Endothelial cell of umbilical vein (primary cell): ENCODE measurements around the gene COL23A1. TPM values are rescaled to one million over a fixed set of nuclear protein-coding genes. Genes with fewer than 3 reads are reported as not detected.

Experiments
- BruUV-seq: library from RNA; stranded (reverse); fragments of 400-500 nt; replicated peaks from 2 replicates; lab custom pipeline; 2021; lab: Mats Ljungman, UMichigan
- CTCF ChIA-PET: fragments of 300-600, 350-600 bp; sonication (Branson Sonifier 250); formaldehyde crosslinking; loops from one replicate; lab custom pipeline; 2021; ENCODE audit warnings: antibody characterized with exemption, inconsistent platforms; lab: Charles Lee
- POLR2A ChIA-PET: fragments of 300-600, 350-600 bp; sonication (Branson Sonifier 250); formaldehyde crosslinking; loops from one replicate; lab custom pipeline; 2021; ENCODE audit warnings: antibody characterized with exemption, inconsistent platforms; lab: Charles Lee
- DNase-seq: peaks from one replicate; pipeline ENCODE4 v3.0.0-alpha.2; 2011; ENCODE audit warnings: low read depth, low spot score
- FAIRE-seq: peaks from 2 replicates; lab custom pipeline; 2011; peaks lifted over from hg19 to GRCh38; lab: Jason Lieb, UNC
- H2AFZ ChIP-seq: 2 replicates; pipeline ENCODE4 v1.6.0; 2012; ENCODE audit warnings: low read depth, low read length, control low read depth, inconsistent platforms
- H3K27ac ChIP-seq: 2 replicates; pipeline ENCODE4 v1.5.1; 2011; ENCODE audit warnings: low read depth, mild to moderate bottlenecking, control low read depth, low read length, moderate library complexity; ENCODE audit not compliant: insufficient read depth
- H3K27me3 ChIP-seq, 2 experiments: 2 replicates each; pipeline versions ENCODE4 v1.6.0 to v1.6.1; 2011; ENCODE audit warnings: low read length in 2 of 2, mixed read lengths in 1 of 2; ENCODE audit not compliant: control insufficient read depth in 2 of 2, insufficient read depth in 2 of 2
- H3K36me3 ChIP-seq, 2 experiments: 2 replicates in 1 of 2; 3 replicates in 1 of 2; pipeline ENCODE4 v1.5.1; 2011; ENCODE audit warnings: low read length in 2 of 2, mild to moderate bottlenecking in 1 of 2, moderate library complexity in 1 of 2; ENCODE audit not compliant: control insufficient read depth in 2 of 2, insufficient read depth in 2 of 2; ENCODE audit errors: extremely low read depth in 1 of 2
- H3K4me1 ChIP-seq: 3 replicates; pipeline ENCODE4 v1.5.1; 2011; ENCODE audit warnings: mild to moderate bottlenecking, low read length; ENCODE audit not compliant: control insufficient read depth, insufficient read depth; ENCODE audit errors: extremely low read depth
- H3K4me2 ChIP-seq: 2 replicates; pipeline ENCODE4 v1.6.1; 2011; ENCODE audit warnings: low read length, control low read depth, mixed read lengths; ENCODE audit not compliant: insufficient read depth
- H3K4me3 ChIP-seq, 3 experiments: fragments of 200-600 bp in 1 of 3; sonication (generic), shearing (Covaris generic) in 1 of 3; replicated peaks in 1 of 3; 2 replicates each; pipeline ENCODE4 v1.5.1; 2011 to 2016; ENCODE audit warnings: control low read depth in 3 of 3, low read length in 3 of 3, mild to moderate bottlenecking in 2 of 3, inconsistent platforms in 1 of 3, low read depth in 1 of 3, moderate library complexity in 1 of 3; ENCODE audit not compliant: insufficient read depth in 1 of 3
- H3K79me2 ChIP-seq: 2 replicates; pipeline ENCODE4 v1.6.0; 2012; ENCODE audit warnings: low read length, inconsistent platforms; ENCODE audit not compliant: control insufficient read depth, insufficient read depth
- H3K9ac ChIP-seq: replicated peaks from 2 replicates; pipeline ENCODE3; 2011; ENCODE audit warnings: low read length, control low read depth; ENCODE audit not compliant: insufficient read depth; ENCODE audit errors: extremely low read depth
- H3K9me1 ChIP-seq: replicated peaks from 3 replicates; pipeline ENCODE4 v1.6.0; 2011; ENCODE audit warnings: mild to moderate bottlenecking, low read length; ENCODE audit not compliant: control insufficient read depth, insufficient read depth; ENCODE audit errors: extremely low read depth
- H3K9me3 ChIP-seq: replicated peaks from 2 replicates; pipeline ENCODE4 v1.5.1; 2012; ENCODE audit warnings: low read length, inconsistent platforms; ENCODE audit not compliant: control insufficient read depth, insufficient read depth
- H4K20me1 ChIP-seq: replicated peaks from 2 replicates; pipeline ENCODE3; 2011; ENCODE audit warnings: mild to moderate bottlenecking, low read length; ENCODE audit not compliant: control insufficient read depth, insufficient read depth; ENCODE audit errors: extremely low read depth
- EZH2 ChIP-seq: IDR thresholded peaks from 2 replicates; pipeline ENCODE4 v1.6.1; 2012; ENCODE audit warnings: borderline replicate concordance, low read depth, mild to moderate bottlenecking, moderate library complexity, low read length, inconsistent platforms; ENCODE audit not compliant: severe bottlenecking
- FOS ChIP-seq: IDR thresholded peaks from 2 replicates; pipeline ENCODE4 v1.6.1; 2011; ENCODE audit warnings: mild to moderate bottlenecking, low read length, moderate library complexity, borderline replicate concordance; ENCODE audit not compliant: insufficient read depth
- GATA2 ChIP-seq: IDR thresholded peaks from 2 replicates; pipeline ENCODE4 v1.7.0; 2011; ENCODE audit warnings: low read depth, mild to moderate bottlenecking, moderate library complexity, mixed read lengths, low read length; ENCODE audit not compliant: insufficient read length, insufficient read depth
- JUN ChIP-seq: IDR thresholded peaks from 2 replicates; pipeline ENCODE4 v1.6.1; 2011; ENCODE audit warnings: borderline replicate concordance, low read depth; ENCODE audit not compliant: insufficient read length, insufficient read depth
- MYC ChIP-seq: IDR thresholded peaks from one replicate; pipeline ENCODE4 v1.6.1; 2011; ENCODE audit warnings: mild to moderate bottlenecking, low read depth, low read length
- POLR2A ChIP-seq: IDR thresholded peaks from 2 replicates; pipeline ENCODE4 v1.6.1; 2012; ENCODE audit warnings: low read depth, mild to moderate bottlenecking, control low read depth, low read length
- POLR2AphosphoS5 ChIP-seq: IDR thresholded peaks from 2 replicates; pipeline ENCODE4 v1.6.1; 2012; ENCODE audit warnings: low read depth, mild to moderate bottlenecking, control low read depth, low read length, moderate library complexity; ENCODE audit not compliant: insufficient read depth
- dilution Hi-C: fragments of 300-500 bp; cut with MboI; formaldehyde crosslinking; loops from one replicate; pipeline ENCODE4 v1.15.0; 2019; ENCODE audit warnings: low sequenced_read_pairs; ENCODE audit not compliant: extremely low pct_ligation_motif_present
- intact Hi-C: fragments of 100-400 bp; cut with micrococcal nuclease; formaldehyde crosslinking; loops from one replicate; pipeline ENCODE4 v1.10.0; 2022
- polyA plus RNA-seq, 4 experiments: library from polyadenylated mRNA; depleted of rRNA in 3 of 4; stranded (reverse) in 3 of 4; unstranded in 1 of 4; fragments of >200 nt; gene quantifications; 2 replicates each; pipeline versions ENCODE4 v1.2.1 to v1.2.3, GENCODE V29; 2011 to 2012; ENCODE audit warnings: missing spikeins in 1 of 4
- total RNA-seq: library from RNA; stranded (reverse); gene quantifications from 2 replicates; pipeline ENCODE4 v1.2.3, GENCODE V29; 2021
- TF ChIP-seq, protein P1 (sequence below), 2 donors: IDR thresholded peaks; 1 replicate in 1 of 2; 2 replicates in 1 of 2; pipeline ENCODE4 v1.5.1; 2011; ENCODE audit warnings: low read length in 2 of 2, mild to moderate bottlenecking in 2 of 2, moderate library complexity in 2 of 2, control low read depth in 1 of 2, inconsistent platforms in 1 of 2, low read depth in 1 of 2; ENCODE audit not compliant: insufficient read depth in 1 of 2; ENCODE audit errors: extremely low read depth in 1 of 2
- TF ChIP-seq, protein P2 (sequence below): IDR thresholded peaks from 2 replicates; pipeline ENCODE4 v1.6.1; 2011; ENCODE audit not compliant: insufficient read depth, insufficient read length

Gene COL23A1
- total and polyA plus RNA-seq, 2 donors (not counting 3 experiments of a cell fraction or from before 2014, with no cell fraction given): not detected

DNA sequence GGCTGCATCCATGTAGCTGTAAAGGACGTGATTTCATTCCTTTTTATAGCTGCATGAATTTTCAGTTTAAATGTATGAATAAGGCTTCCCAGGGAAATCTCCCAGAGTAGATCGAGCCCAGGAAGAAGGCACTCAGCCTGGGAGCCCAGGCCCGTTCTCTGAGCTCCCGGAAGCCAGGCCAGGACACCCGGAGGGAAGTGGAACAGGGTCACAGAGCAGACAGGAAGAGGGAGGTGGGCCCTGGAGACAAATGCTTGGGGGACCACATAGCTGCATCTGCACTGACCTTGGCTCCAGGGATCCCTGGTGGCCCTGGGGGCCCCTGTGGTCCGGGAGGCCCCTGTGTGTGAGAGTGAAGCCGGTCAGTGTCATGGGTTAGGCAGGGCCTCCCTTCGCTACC, 337.9 kb downstream of the COL23A1 start:
- no peaks in the 10 kb centered on the region for H3K9me3 ChIP-seq
- BruUV-seq: no TSS peak
- no peak overlapping the region for H3K9ac ChIP-seq
- ChIA-PET POLR2A (no interaction called here), CTCF (interaction anchor here (0.5 to 1.4 kb wide), 3 partner anchors 9 to 1089 kb away, joined by 3 read pairs; no protein-coding TSS in a partner anchor)
- H2AFZ ChIP-seq: no peak overlapping the region
- no peak overlapping the region for H3K4me3 ChIP-seq
- intact Hi-C loops: no loop called here
- TF ChIP-seq POLR2AphosphoS5 (no peak), MYC (no peak), POLR2A (no peak), FOS (no peak), GATA2 (no peak), JUN (no peak), EZH2 (no peak)
- TF ChIP-seq, protein P1, sequence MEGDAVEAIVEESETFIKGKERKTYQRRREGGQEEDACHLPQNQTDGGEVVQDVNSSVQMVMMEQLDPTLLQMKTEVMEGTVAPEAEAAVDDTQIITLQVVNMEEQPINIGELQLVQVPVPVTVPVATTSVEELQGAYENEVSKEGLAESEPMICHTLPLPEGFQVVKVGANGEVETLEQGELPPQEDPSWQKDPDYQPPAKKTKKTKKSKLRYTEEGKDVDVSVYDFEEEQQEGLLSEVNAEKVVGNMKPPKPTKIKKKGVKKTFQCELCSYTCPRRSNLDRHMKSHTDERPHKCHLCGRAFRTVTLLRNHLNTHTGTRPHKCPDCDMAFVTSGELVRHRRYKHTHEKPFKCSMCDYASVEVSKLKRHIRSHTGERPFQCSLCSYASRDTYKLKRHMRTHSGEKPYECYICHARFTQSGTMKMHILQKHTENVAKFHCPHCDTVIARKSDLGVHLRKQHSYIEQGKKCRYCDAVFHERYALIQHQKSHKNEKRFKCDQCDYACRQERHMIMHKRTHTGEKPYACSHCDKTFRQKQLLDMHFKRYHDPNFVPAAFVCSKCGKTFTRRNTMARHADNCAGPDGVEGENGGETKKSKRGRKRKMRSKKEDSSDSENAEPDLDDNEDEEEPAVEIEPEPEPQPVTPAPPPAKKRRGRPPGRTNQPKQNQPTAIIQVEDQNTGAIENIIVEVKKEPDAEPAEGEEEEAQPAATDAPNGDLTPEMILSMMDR (IDR thresholded peaks at IDR 0.05; ENCODE audit: extremely low read depth in 1 of 2, insufficient read depth in 1 of 2, low read depth in 1 of 2, low read length in 2 of 2): no peak
- TF ChIP-seq, protein P2, sequence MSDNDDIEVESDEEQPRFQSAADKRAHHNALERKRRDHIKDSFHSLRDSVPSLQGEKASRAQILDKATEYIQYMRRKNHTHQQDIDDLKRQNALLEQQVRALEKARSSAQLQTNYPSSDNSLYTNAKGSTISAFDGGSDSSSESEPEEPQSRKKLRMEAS: no peak
- FAIRE-seq (no peak), DNase-seq (no peak)
- H3K4me1 ChIP-seq: no peaks in the 10 kb centered on the region
- H3K4me2 ChIP-seq: no peak overlapping the region
- no peaks in the 10 kb centered on the region for H3K36me3 ChIP-seq
- H4K20me1 ChIP-seq: no peaks in the 10 kb centered on the region
- H3K79me2 ChIP-seq: no peaks in the 10 kb centered on the region
- dilution Hi-C loops: no loop called here
- H3K27me3 ChIP-seq: no peaks in the 10 kb centered on the region
- no peak overlapping the region for H3K27ac ChIP-seq
- no peaks in the 10 kb centered on the region for H3K9me1 ChIP-seq
